ENCODE results near the gene GREM2. TPM values are rescaled to one million over a fixed set of nuclear protein-coding genes. Genes with fewer than 3 reads are reported as not detected.

Gene GREM2
- total and polyA plus RNA-seq, 10 donors, result 0.22 to 1.5 (median 0.69) TPM

DNA sequence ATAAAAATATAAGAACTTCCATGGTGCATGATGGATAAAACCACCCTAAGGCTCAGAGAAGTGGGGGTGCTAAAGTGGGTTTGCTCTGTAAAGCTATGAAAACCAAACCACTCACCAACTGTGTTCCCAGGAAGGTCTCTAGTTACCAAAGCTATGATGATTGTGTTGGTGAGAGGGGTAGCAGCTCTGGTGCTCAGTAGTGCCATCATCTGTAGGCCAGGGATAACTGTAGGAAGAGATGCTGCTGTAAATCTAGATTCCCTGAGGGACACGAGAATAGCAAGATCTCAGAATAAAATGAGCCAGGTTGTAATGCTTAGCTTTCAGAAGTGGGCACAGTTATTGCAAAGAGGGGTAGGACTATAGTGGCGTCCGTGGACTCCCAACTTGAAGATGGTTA is 124.5 kb downstream of the GREM2 start:
- peaks cover 0 to 4% (median 0%) of the 10 kb centered on the region in 8 donors for H3K9me3 ChIP-seq
- TF ChIP-seq, protein P1, sequence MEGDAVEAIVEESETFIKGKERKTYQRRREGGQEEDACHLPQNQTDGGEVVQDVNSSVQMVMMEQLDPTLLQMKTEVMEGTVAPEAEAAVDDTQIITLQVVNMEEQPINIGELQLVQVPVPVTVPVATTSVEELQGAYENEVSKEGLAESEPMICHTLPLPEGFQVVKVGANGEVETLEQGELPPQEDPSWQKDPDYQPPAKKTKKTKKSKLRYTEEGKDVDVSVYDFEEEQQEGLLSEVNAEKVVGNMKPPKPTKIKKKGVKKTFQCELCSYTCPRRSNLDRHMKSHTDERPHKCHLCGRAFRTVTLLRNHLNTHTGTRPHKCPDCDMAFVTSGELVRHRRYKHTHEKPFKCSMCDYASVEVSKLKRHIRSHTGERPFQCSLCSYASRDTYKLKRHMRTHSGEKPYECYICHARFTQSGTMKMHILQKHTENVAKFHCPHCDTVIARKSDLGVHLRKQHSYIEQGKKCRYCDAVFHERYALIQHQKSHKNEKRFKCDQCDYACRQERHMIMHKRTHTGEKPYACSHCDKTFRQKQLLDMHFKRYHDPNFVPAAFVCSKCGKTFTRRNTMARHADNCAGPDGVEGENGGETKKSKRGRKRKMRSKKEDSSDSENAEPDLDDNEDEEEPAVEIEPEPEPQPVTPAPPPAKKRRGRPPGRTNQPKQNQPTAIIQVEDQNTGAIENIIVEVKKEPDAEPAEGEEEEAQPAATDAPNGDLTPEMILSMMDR (IDR thresholded peaks at IDR 0.05 in 8 of 11, conservative IDR thresholded peaks at IDR 0.05 in 3 of 11), result no peak
- no peak for TF ChIP-seq POLR2AphosphoS5 (IDR thresholded peaks at IDR 0.05)
- no peak for TF ChIP-seq POLR2A (IDR thresholded peaks at IDR 0.05)
- intact Hi-C loops (cut with DNase I; ENCODE audit: low total_unique reads), result no loop called here
- H3K36me3 ChIP-seq, result no peaks in the 10 kb centered on the region
- 69 to 85% (median 81%) methylated on average over 3 of the region's 3 CpGs for WGBS, 5 donors
- no peak for DNase-seq
- no peak overlapping the region for H3K27ac ChIP-seq
- no peak overlapping the region for H3K4me3 ChIP-seq
- H3K4me1 ChIP-seq, result no peaks in the 10 kb centered on the region
- H3K27me3 ChIP-seq (replicated peaks in 1 of 7), result peaks cover 0 to 9% (median 0%) of the 10 kb centered on the region in 7 donors

DNA sequence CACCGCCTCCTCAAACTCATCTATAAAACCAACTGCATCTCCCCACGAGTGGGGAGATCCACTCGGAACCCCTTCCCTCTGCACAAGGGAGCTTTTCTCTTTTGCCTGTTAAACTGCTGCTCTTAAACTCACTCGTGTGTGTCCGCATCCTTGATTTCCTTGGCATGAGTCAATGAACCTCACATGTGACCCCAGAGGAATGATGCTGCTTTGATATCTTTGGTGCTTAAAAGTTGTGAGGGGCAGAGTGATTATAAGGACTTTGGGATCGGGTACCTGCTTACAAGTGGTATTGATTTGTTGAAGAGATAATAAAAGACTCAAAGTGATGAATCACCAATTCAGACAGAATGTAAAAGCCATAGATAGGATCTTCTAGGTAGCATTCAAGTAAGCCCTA is 125.3 kb downstream of the GREM2 start:
- H3K27me3 ChIP-seq (replicated peaks in 1 of 7), result peaks cover 0 to 7% (median 0%) of the 10 kb centered on the region in 7 donors
- intact Hi-C loops (cut with DNase I; ENCODE audit: low total_unique reads), result no loop called here
- no peaks in the 10 kb centered on the region for H3K4me1 ChIP-seq
- H3K36me3 ChIP-seq, result no peaks in the 10 kb centered on the region
- H3K27ac ChIP-seq, result no peak overlapping the region
- H3K9me3 ChIP-seq, result no peaks in the 10 kb centered on the region
- WGBS, 5 donors, result 72 to 85% (median 75%) methylated on average over 6 of the region's 6 CpGs
- no peak for DNase-seq
- no peak overlapping the region for H3K4me3 ChIP-seq
- TF ChIP-seq POLR2AphosphoS5 (IDR thresholded peaks at IDR 0.05) (no peak), POLR2A (IDR thresholded peaks at IDR 0.05) (no peak)
- TF ChIP-seq, protein P1 (IDR thresholded peaks at IDR 0.05 in 8 of 11, conservative IDR thresholded peaks at IDR 0.05 in 3 of 11), result no peak

DNA sequence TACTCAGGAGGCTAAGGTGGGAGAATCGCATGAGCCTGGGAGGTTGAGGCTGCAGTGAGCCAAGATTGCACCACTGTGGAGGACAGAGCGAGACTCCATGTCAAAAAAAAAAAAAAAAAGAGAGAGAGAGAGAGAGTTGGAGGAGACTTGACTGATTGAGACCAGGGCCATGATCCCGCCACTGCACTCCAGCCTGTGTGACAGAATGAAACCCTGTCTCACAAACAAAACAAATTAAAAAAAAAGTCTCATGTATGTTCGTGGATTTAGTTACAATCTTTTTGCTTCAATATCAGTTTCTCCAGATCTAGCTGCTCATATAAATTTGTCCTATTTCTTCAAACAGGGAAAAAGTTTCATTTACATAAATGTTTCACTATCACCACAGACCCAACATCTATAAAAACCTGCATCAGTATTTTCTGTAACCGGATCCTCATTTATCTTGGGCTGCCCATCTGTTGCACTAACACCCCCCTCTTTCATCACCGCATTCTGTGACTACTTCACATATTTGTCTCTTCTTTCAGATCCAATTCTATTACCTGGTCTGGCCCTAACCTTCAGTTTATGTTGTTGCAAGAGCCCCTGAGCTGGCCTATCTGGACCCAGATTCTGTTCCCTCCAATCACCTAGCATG is 127.0 kb downstream of the GREM2 start:
- intact Hi-C loops (cut with DNase I; ENCODE audit: low total_unique reads), result no loop called here
- Histone ChIP-seq H3K36me3 (no peaks in the 10 kb centered on the region), H3K4me3 (no peak overlapping the region), H3K27me3 (replicated peaks in 1 of 7) (no peaks in the 10 kb centered on the region), H3K27ac (no peak overlapping the region), H3K4me1 (no peaks in the 10 kb centered on the region), H3K9me3 (no peaks in the 10 kb centered on the region)
- TF ChIP-seq, protein P1 (IDR thresholded peaks at IDR 0.05 in 8 of 11, conservative IDR thresholded peaks at IDR 0.05 in 3 of 11), result no peak
- TF ChIP-seq POLR2AphosphoS5 (IDR thresholded peaks at IDR 0.05) (no peak), POLR2A (IDR thresholded peaks at IDR 0.05) (no peak)
- no peak for DNase-seq
- WGBS, 5 donors, result 81 to 89% (median 83%) methylated on average over 6 of the region's 6 CpGs

DNA sequence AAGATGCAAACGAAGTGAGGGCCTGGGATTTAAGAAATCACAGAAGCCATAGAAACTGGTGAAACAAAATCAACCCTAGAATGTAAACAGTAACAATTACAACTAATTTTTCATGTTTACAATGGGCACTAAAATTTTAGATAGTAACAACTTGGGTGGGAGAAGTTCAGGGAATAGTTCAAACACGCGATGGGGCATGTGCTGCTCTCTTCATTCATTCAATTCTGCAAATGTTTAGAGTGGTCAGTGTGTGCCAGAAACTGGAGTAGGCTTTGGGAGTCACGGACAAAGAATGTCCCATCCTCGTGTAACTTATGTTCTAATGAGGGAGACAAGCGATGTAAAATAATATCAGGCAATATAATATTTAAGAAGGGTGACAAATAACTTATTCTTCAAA is 133.4 kb downstream of the GREM2 start:
- H3K27ac ChIP-seq, result no peak overlapping the region
- no peak for TF ChIP-seq POLR2AphosphoS5 (IDR thresholded peaks at IDR 0.05)
- no peak for TF ChIP-seq POLR2A (IDR thresholded peaks at IDR 0.05)
- TF ChIP-seq, protein P1 (IDR thresholded peaks at IDR 0.05 in 8 of 11, conservative IDR thresholded peaks at IDR 0.05 in 3 of 11), result no peak
- H3K27me3 ChIP-seq (replicated peaks in 1 of 7), result no peaks in the 10 kb centered on the region
- 79 to 88% (median 84%) methylated on average over 6 of the region's 6 CpGs for WGBS, 5 donors
- no peak overlapping the region for H3K4me3 ChIP-seq
- no peaks in the 10 kb centered on the region for H3K9me3 ChIP-seq
- no peaks in the 10 kb centered on the region for H3K4me1 ChIP-seq
- no peak for DNase-seq
- no peaks in the 10 kb centered on the region for H3K36me3 ChIP-seq
- intact Hi-C loops (cut with DNase I; ENCODE audit: low total_unique reads), result no loop called here
